ENCODE data around the gene HOXB1.

DNA sequence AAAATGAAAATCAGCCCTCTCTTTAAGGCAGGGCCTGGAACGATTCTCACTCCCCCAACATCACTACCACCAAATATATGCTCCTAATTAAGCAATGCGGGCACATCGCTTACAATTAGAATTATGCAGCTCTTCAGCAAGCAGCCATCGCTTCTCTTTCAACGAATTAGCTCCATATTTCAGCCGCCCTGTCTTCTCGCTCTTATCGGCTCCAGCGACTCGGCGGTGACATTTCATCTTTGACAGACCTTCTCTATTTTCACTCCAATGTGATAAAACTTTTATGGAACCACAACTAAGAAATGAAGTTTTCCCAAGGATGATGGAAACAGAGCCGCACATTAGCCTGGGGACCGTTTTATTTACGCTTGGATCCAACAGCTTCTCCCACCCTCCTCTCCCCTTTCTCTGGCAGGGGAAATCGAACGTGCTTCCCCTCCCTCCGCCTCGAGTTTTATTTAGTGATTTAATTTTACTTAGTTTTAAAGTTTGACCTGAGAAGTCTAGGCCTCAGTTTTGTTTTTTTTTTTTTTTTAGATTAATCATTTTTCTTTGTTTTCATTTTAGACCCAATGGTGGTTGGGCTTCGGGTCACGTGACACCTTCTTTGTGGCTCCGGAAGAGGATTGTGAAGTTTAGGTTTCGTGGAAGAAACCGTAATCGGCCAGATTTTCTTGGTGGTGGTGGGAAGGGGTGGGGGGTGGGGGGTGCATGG is 17.2 kb upstream of the HOXB1 start:
- TF ChIP-seq CTCF (IDR thresholded peaks at IDR 0.05) (no peak), POLR2AphosphoS5 (IDR thresholded peaks at IDR 0.05) (no peak)
